Bone marrow (tissue), 2 donors: Measurements from ENCODE around the gene HS6ST2.

Experiments
- DNase-seq, 2 donors: peaks; one replicate each; lab custom pipeline; 2025; lab: John Stamatoyannopoulos, UW

The HS6ST2 gene

GRCh38 chrX:132742246-132742645, 216.2 kb downstream of the HS6ST2 start:
- no peak for DNase-seq

GRCh38 chrX:132741689-132742088, 216.7 kb downstream of the HS6ST2 start:
- DNase-seq = no peak

- DNase-seq = no peak
Measured at GRCh38 chrX:132740316-132741123, 217.9 kb downstream of the HS6ST2 start.

GRCh38 chrX:132738951-132739350, 219.5 kb downstream of the HS6ST2 start:
- DNase-seq = no peak

- DNase-seq = peak in 1 of 2 donors; percentile 1
Measured at GRCh38 chrX:132737743-132738142, 220.7 kb downstream of the HS6ST2 start.

GRCh38 chrX:132732236-132732635, 226.2 kb downstream of the HS6ST2 start:
- DNase-seq = no peak

GRCh38 chrX:132730726-132731125, 227.7 kb downstream of the HS6ST2 start:
- no peak for DNase-seq

- no peak for DNase-seq
Measured at GRCh38 chrX:132730266-132730665, 228.2 kb downstream of the HS6ST2 start.

- no peak for DNase-seq
Measured at GRCh38 chrX:132728296-132728695, 230.1 kb downstream of the HS6ST2 start.

- DNase-seq = no peak
Measured at GRCh38 chrX:132718431-132718958, 239.9 kb downstream of the HS6ST2 start.

GRCh38 chrX:132716006-132716405, 242.4 kb downstream of the HS6ST2 start:
- DNase-seq = no peak

- no peak for DNase-seq
Measured at GRCh38 chrX:132714913-132715312, 243.5 kb downstream of the HS6ST2 start.

GRCh38 chrX:132712350-132712749, 246.1 kb downstream of the HS6ST2 start:
- no peak for DNase-seq

GRCh38 chrX:132710656-132711155, 247.7 kb downstream of the HS6ST2 start:
- DNase-seq = no peak

- DNase-seq = no peak
Measured at GRCh38 chrX:132708529-132708928, 249.9 kb downstream of the HS6ST2 start.

- no peak for DNase-seq
Measured at GRCh38 chrX:132704769-132705168, 253.7 kb downstream of the HS6ST2 start.

- DNase-seq = no peak
Measured at GRCh38 chrX:132694382-132694781, 264.0 kb downstream of the HS6ST2 start.

GRCh38 chrX:132692526-132692925, 265.9 kb downstream of the HS6ST2 start:
- DNase-seq = no peak

- no peak for DNase-seq
Measured at GRCh38 chrX:132692066-132692465, 266.4 kb downstream of the HS6ST2 start.

GRCh38 chrX:132689612-132690563, 268.5 kb downstream of the HS6ST2 start:
- DNase-seq = no peak

GRCh38 chrX:132685276-132685675, 273.2 kb downstream of the HS6ST2 start:
- DNase-seq = no peak

- no peak for DNase-seq
Measured at GRCh38 chrX:132677233-132677716, 281.2 kb downstream of the HS6ST2 start.
